GM18519 (cell line): ENCODE results near the gene MCEMP1.

Source experiments
- ATAC-seq: cut with Tn5 transposase; IDR thresholded peaks from one replicate; pipeline ENCODE4 v1.9.1; 2021; ENCODE audit warnings: mild to moderate bottlenecking, moderate library complexity; ENCODE audit not compliant: unreplicated experiment, low FRiP score

MCEMP1 gene

DNA sequence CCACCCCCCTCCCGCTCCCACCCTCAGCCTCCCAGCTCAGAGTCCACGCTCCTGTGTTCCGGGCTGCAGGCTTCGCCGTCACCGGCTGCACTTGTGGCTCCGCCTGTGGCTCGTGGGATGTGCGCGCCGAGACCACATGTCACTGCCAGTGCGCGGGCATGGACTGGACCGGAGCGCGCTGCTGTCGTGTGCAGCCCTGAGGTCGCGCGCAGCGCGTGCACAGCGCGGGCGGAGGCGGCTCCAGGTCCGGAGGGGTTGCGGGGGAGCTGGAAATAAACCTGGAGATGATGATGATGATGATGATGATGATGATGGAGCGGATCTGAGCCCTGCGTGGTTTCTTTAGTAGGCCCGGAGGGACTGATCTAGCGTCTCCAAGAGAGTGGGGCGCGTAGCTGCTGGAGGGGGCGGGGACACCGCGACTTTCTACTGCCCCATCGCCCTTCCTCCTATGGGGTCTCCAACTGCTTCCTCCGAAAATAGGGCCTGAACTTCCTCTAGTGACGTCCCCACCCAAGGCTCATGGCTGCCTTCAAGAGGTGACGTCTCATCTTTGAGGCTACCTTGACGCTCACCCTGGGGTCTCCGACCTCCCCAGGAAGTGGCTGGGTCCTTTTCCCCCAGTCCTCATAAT, 6.6 kb upstream of the MCEMP1 start:
- ATAC-seq, result no peak

DNA sequence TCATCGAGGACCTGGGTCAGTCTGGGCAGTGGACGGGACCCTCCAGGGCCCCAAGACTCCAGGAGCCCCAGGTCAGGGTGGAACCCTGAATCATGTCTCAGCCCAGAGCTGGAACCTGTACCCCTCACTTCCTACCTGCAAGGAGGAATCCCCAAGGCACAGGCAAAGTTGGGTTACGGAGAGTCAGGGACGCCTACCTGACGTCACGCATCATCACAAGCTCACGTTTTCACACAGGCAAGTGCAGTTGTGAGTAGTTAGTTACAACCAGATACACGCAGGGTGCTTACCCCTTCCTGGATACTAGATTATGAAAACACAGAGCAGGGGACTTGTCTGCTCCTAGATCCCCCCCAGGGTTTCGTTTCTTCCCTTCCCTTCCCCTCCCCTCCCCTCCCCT, 6.1 kb upstream of the MCEMP1 start:
- ATAC-seq, result no peak

DNA sequence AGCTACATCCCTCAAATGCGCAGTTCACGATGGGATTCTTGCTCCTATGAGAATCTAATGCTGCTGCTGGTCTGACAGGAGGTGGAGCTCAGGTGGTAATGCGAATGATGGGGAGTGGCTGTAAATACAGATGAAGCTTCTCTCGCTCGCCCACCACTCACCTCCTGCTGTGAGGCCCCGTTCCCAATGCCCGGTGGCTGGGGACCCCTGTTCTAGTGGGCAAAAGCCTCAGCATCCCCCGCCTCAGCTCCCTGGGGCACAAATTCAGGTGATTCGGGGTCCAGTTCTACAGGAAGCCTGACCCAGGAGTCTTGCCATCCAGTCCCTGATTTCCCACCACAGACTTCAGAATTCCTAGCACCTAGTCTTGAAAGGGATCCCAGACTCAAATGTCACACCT, 4.4 kb upstream of the MCEMP1 start:
- ATAC-seq, result no peak

DNA sequence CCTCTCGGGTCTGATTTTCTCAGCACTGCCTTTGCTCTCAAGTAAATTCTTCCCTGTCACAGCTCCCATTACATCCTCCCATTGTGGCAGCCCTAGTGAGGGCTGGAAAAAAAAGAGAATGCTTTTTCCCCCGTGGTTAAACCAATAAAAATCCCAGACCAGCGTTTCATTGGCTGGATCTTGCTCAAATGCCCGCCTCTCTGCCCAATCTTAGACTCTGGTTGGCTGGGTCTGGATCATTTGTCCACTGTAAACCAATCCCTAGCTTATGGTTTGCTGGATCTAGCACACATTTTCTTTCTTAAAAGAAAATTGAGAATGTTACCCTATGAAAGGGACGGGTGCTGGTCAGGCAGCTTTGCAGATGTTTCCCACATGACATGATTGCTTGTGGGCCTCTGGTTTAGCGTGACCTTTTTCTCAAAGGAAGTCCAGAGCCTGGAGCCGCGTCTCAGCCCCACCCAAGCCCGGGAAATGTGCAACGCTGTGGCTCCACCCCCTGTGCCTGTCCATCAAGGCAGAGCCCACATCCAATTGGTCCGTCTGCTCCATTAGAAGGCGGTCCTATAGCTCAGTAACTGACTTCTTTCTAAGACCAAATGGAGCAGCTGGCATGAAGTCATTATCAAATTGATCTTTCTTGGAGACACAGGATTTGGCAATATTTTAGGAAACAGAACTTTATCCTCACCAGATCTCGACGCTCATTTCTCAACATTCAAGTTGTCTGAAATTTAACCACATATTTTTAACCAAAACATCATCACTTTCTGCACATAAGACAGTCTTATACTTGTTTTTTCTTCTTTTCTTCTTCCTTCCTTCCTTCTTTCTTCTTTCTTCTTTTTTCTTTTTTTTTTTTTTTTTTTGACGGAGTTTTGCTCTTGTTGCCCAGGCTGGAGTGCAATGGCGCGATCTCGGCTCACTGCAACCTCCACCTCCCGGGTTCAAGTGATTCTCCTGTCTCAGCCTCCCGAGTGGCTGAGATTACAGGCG, 2.6 kb upstream of the MCEMP1 start:
- no peak for ATAC-seq

DNA sequence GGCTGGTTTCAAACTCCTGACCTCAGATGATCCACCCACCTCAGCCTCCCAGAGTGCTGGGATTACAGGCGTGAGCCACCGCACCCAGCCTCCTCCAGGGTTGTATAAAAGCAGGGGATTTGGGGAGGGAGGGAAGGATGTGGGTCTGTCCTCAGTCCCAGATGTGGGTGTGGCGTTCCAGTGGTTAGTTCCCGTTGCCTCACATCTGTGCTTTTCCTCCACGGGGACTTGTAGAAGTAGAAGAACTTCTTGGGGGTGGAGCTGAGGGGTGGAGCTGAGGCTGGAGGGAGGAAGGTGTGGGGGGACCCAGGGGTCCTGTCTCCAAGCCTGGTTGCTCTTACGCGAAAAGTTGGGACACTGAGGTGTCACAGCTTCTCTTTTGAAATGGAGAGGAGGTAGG, 514 bp upstream of the MCEMP1 start:
- no peak for ATAC-seq

DNA sequence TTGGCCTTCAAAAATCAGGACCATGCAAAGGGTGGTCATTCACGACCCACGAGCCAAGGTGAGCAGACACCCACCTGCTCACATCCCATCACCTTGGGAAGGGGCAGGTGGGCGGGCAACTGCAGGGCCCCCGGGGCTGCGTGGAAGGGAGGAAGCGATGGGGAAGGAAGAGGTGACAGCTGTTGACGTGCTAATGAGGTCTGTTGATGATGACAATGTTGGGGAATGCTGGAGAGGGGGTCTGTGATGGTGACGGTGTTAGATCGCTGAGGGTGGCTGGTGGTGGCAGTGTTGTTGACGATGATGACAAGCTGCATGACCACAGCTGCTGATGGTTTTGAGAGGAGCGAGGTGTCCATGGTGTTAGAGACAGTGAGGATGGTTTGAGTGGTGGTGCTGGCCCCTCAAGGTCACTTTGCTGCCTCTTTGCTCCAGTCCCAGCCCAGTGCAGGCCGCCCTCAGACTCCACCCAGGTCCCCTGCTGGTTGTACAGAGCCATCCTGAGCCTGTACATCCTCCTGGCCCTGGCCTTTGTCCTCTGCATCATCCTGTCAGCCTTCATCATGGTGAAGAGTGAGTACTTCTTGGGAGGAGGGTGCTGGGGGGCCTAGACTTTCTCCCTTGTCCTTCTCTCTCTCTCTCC, 900 bp downstream of the MCEMP1 start:
- no peak for ATAC-seq

GRCh38 chr19:7678971-7679751, 2.3 kb downstream of the MCEMP1 start:
- no peak for ATAC-seq

- ATAC-seq, result no peak
These were observed 3.1 kb downstream of the MCEMP1 start for GRCh38 chr19:7679771-7680605.

- peak; percentile 41 for ATAC-seq
These were observed 3.9 kb downstream of the MCEMP1 start, which contains the start of gene TRAPPC5 for GRCh38 chr19:7680606-7681339. Gene TRAPPC5, plus strand, starts transcription at chr19:7680833. Its CDS starts 1,421 bp downstream, at chr19:7682254.

DNA sequence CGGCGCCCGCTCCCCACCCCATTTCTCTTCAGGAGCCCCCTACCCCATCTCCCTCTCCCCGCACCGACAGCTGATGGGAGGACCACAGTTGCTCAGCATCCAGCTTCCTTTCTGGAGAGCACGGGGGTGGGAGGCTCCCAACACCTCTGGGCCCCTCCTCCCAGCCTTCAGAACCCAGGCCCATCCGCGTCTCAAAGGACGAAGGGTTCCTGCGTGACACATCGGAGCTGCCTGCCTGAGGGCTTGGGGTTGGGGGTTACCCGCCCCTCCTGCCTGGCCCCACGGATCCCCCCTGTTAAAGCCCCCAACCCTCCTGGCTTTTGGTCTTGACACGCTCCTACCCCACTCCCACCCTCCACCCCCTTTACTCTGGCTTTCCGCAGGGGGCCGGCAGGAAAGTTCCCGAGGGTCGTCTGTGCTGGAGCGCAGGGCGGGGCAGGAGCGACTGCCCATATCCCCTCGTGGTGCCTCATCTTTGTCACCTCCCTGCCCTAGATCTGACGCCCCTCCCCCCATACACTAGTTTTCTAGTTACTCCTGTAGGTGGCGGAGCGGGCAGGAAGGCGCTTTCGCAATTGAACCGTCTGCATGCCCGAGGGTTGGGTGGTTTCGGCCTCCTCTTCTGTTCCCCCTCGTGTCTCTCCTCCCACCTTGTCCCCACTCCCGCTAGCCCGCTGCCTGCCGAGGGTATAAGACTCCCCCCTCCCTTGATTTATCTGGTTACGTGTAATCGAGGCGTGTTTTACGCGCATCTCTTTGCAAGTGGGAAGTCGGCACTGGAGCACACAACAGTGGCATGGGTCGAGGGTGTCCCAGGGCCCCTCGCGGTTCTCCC, 4.7 kb downstream of the MCEMP1 start:
- no peak for ATAC-seq

- no peak for ATAC-seq
These were observed 5.4 kb downstream of the MCEMP1 start for GRCh38 chr19:7682175-7682855.

- ATAC-seq, result no peak
These were observed 8.9 kb downstream of the MCEMP1 start for GRCh38 chr19:7685546-7686445.

- ATAC-seq, result no peak
These were observed 10.3 kb downstream of the MCEMP1 start for GRCh38 chr19:7687177-7687576.

DNA sequence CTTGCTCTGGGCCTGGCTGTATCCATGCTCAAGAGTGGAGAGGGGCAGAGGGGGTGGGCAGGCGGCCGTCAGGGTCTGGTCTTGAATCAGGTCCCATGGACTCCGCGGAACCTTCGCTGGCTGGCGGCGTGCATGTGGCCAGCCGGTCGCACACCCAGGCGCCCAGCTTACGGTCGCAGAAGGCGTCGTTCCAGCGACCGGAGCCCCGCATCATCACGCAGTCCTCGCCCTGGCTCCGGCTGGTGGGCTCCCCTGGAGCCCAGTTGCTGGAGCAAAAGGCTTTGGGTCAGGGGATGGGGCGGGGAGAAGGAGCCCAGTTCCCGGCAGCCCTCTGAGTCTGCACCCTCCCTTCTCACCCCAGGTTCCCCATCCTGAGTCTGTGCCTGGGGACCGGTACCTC, 12.3 kb downstream of the MCEMP1 start:
- no peak for ATAC-seq

DNA sequence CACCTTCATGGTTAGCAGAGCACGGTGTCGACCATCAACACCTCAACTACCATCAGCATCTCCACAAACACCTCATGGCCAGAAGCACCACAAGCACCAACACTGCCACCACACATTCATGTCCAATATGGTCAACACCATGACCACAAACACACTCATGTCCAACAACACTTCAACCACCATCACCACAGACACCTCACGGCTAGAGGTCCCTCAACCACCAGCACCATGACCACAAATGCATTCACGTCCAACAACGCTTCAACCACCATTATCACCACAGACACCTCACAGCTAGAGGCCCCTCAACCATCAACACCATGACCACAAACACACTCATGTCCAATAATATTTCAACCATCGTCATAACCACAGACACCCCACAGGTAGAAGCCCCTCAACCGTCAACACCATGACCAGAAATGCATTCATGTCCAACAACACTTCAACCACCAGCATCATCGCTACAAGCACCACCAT, 13.9 kb downstream of the MCEMP1 start:
- no peak for ATAC-seq

- ATAC-seq, result no peak
These were observed 14.6 kb downstream of the MCEMP1 start for GRCh38 chr19:7691497-7691896.
